HG02943 (cell line): ENCODE data around the gene ENO3.

Experiments used
- ATAC-seq: cut with Tn5 transposase; IDR thresholded peaks from one replicate; pipeline ENCODE4 v1.9.1; 2021; ENCODE audit warnings: mild to moderate bottlenecking, low read depth, moderate library complexity; ENCODE audit not compliant: unreplicated experiment

Gene ENO3

DNA sequence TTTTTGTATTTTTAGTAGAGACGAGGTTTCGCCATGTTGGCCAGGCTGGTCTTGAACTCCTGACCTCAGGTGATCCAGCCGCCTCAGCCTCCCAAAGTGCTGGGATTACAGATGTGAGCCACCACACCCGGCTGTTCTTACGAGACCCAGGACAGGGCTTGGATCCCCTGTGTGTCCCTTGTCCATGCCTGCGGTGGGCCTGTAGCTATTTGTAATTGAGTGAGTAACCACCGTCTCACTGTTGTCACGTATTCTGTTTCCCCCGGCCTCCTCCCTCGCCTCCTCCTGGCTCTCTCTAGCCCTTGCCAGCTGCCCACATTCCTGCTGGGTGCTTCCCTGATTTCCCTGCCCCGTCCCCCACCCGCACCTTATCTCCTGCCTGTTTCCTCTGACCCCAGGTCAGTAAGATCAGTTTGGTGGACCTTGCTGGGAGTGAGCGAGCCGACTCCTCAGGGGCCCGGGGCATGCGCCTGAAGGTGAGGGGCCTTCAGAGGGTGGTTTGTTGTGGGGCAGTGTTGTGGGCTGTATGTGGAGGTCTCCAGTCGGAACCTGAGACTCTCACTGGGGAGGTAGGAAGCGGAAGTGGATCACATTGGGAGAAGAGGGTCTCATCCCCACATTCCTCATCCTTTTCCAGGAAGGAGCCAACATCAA, 52.4 kb downstream of the ENO3 start:
- ATAC-seq = no peak
